ENCODE data around the gene ZNF662. TPM values are rescaled to one million over a fixed set of nuclear protein-coding genes. Genes with fewer than 3 reads are reported as not detected.

Gene ZNF662
- total and polyA plus RNA-seq, 7 donors: 0.32 to 3.5 (median 1.4) TPM

- H3K9me3 ChIP-seq: no peaks in the 10 kb centered on the region
- H3K4me1 ChIP-seq: no peaks in the 10 kb centered on the region
- no peak overlapping the region for H3K4me3 ChIP-seq
- no peak for TF ChIP-seq CTCF (IDR thresholded peaks at IDR 0.05)
- intact Hi-C loops (cut with DNase I): no loop called here
- WGBS, 3 donors: 88 to 94% (median 89%) methylated on average over 1 of the region's 1 CpG
- no peak overlapping the region for H3K27ac ChIP-seq
- H3K36me3 ChIP-seq (ENCODE audit: insufficient read depth in 1 of 2, low read depth in 1 of 2): no peaks in the 10 kb centered on the region
- ATAC-seq (no peak), DNase-seq (no peak)
- H3K27me3 ChIP-seq (ENCODE audit: insufficient read depth in 3 of 3, low read length in 2 of 3): no peaks in the 10 kb centered on the region
These were observed 13.1 kb upstream of the ZNF662 start for GRCh38 chr3:42892807-42893206.

- H3K27ac ChIP-seq: no peak overlapping the region
- intact Hi-C loops (cut with DNase I): no loop called here
- H3K27me3 ChIP-seq (ENCODE audit: insufficient read depth in 3 of 3, low read length in 2 of 3): no peaks in the 10 kb centered on the region
- H3K4me3 ChIP-seq: no peak overlapping the region
- ATAC-seq (no peak), DNase-seq (no peak)
- 77 to 80% (median 78%) methylated on average over 3 of the region's 3 CpGs for WGBS, 3 donors
- no peak for TF ChIP-seq CTCF (IDR thresholded peaks at IDR 0.05)
- no peaks in the 10 kb centered on the region for H3K9me3 ChIP-seq
- H3K4me1 ChIP-seq: no peaks in the 10 kb centered on the region
- H3K36me3 ChIP-seq (ENCODE audit: insufficient read depth in 1 of 2, low read depth in 1 of 2): no peaks in the 10 kb centered on the region
These were observed 11.0 kb upstream of the ZNF662 start for GRCh38 chr3:42894698-42895579.

- DNase-seq (no peak), ATAC-seq (no peak)
- no peaks in the 10 kb centered on the region for H3K27me3 ChIP-seq (ENCODE audit: insufficient read depth in 3 of 3, low read length in 2 of 3)
- H3K36me3 ChIP-seq (ENCODE audit: insufficient read depth in 1 of 2, low read depth in 1 of 2): no peaks in the 10 kb centered on the region
- no peaks in the 10 kb centered on the region for H3K9me3 ChIP-seq
- no peak overlapping the region for H3K27ac ChIP-seq
- H3K4me3 ChIP-seq: no peak overlapping the region
- intact Hi-C loops (cut with DNase I): no loop called here
- no peak for TF ChIP-seq CTCF (IDR thresholded peaks at IDR 0.05)
- H3K4me1 ChIP-seq: no peaks in the 10 kb centered on the region
These were observed 10.4 kb upstream of the ZNF662 start for GRCh38 chr3:42895580-42895868.

- ATAC-seq (no peak), DNase-seq (no peak)
- Histone ChIP-seq H3K4me3 (no peak overlapping the region), H3K9me3 (no peaks in the 10 kb centered on the region), H3K27me3 (ENCODE audit: insufficient read depth in 3 of 3, low read length in 2 of 3) (no peaks in the 10 kb centered on the region), H3K27ac (no peak overlapping the region), H3K36me3 (ENCODE audit: insufficient read depth in 1 of 2, low read depth in 1 of 2) (no peaks in the 10 kb centered on the region), H3K4me1 (no peaks in the 10 kb centered on the region)
- intact Hi-C loops (cut with DNase I): no loop called here
- TF ChIP-seq CTCF (IDR thresholded peaks at IDR 0.05): no peak
These were observed 6.9 kb upstream of the ZNF662 start for GRCh38 chr3:42898896-42899675.
